ENCODE results near the gene THOC1.

- TF ChIP-seq POLR2A (IDR thresholded peaks at IDR 0.05) (no peak), CTCF (IDR thresholded peaks at IDR 0.05) (no peak)
Observed at GRCh38 chr18:195651-196050, 72.2 kb downstream of the THOC1 start.
